Hepatocyte (in vitro differentiated cells): ENCODE measurements around the gene FRMPD4.

Source experiments
- EZH2 ChIP-seq: fragments of 200-600 bp; sonication (generic); IDR thresholded peaks from 2 replicates; pipeline ENCODE4 v1.6.1; 2016; ENCODE audit warnings: antibody characterized with exemption, mild to moderate bottlenecking, borderline replicate concordance
- EZH2phosphoT487 ChIP-seq: fragments of 200-600 bp; sonication (generic); IDR thresholded peaks from one replicate; pipeline ENCODE4 v1.6.1; 2018; ENCODE audit warnings: antibody characterized with exemption, mild to moderate bottlenecking, low read depth, moderate library complexity; ENCODE audit not compliant: unreplicated experiment, severe bottlenecking
- TF ChIP-seq, protein P1 (sequence below): fragments of 200-600 bp; sonication (generic); IDR thresholded peaks from 2 replicates; pipeline ENCODE4 v1.5.1; 2016; ENCODE audit warnings: antibody characterized with exemption, mild to moderate bottlenecking; ENCODE audit not compliant: poor library complexity

DNA sequence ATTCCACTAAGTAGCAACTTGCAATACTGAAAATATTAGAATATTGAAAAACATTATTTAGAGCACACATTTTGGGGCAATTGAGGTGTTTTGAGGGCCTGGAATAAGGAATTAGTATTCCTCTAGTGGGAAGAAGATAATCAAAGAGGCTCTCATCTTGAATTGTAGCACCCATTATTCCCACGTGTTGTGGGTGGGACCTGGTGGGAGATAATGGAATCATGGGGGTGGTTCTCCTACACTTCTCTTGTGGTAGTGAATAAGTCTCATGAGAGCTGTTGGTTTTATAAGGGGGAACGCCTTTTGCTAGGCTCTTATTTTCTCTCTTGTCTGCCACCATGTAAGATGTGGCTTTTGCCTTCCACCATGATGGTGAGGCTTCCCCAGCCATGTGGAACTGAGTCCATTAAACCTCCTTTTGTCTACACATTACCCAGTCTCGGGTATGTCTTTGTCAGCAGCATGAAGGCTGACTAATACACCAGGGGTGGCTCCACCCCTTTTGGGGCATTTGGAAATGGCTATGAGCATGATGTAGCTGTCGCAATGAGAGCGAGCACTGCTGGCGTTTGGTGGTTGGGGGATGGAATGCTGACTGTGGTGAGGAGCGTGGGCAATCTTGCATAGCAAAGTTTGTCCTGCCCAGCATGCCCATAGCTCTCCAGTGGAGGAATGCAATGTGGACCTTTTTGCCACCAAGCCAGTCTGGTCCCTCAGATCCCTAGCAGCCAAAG is 308.2 kb downstream of the FRMPD4 start:
- TF ChIP-seq, protein P1, sequence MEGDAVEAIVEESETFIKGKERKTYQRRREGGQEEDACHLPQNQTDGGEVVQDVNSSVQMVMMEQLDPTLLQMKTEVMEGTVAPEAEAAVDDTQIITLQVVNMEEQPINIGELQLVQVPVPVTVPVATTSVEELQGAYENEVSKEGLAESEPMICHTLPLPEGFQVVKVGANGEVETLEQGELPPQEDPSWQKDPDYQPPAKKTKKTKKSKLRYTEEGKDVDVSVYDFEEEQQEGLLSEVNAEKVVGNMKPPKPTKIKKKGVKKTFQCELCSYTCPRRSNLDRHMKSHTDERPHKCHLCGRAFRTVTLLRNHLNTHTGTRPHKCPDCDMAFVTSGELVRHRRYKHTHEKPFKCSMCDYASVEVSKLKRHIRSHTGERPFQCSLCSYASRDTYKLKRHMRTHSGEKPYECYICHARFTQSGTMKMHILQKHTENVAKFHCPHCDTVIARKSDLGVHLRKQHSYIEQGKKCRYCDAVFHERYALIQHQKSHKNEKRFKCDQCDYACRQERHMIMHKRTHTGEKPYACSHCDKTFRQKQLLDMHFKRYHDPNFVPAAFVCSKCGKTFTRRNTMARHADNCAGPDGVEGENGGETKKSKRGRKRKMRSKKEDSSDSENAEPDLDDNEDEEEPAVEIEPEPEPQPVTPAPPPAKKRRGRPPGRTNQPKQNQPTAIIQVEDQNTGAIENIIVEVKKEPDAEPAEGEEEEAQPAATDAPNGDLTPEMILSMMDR, result no peak
- no peak for TF ChIP-seq EZH2
- TF ChIP-seq EZH2phosphoT487, result no peak
